ENCODE measurements around the gene CEBPZOS. TPM values are rescaled to one million over a fixed set of nuclear protein-coding genes. Genes with fewer than 3 reads are reported as not detected.

Gene CEBPZOS
- total RNA-seq, 1 experiment from 2014 or later: 46.8 TPM

DNA sequence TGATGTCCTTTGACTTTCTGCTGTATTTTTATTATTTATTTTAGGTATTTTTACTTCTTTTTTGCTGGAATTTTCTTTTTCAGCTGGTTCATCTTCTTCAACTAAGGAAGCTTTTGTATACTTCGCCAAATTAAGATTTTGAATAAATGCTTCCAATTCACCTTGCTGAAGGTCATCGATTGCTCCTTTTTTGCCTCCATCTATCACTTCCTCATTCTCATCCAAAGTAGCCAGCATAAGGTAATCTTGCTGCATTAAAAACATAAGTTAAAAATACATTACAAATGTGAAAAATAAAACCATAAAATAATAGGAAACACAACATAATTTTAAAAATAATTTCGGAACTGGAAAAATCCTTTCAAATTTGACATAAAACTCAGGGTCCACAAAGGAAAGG is 32.5 kb downstream of the CEBPZOS start:
- ATAC-seq: no peak
- Histone ChIP-seq H2AFZ (ENCODE audit: low read depth, low read length, poor library complexity, severe bottlenecking) (no peak overlapping the region), H3K4me2 (ENCODE audit: low read length) (no peak overlapping the region), H3K9ac (ENCODE audit: low read length) (no peak overlapping the region), H3K79me2 (ENCODE audit: insufficient read depth, low read length) (peaks cover 93% of the 10 kb centered on the region), H3K9me2 (ENCODE audit: insufficient read depth) (no peaks in the 10 kb centered on the region), H4K20me1 (ENCODE audit: insufficient read depth) (peaks cover 10% of the 10 kb centered on the region; the same call in 1 of the 2 replicates), H3K27ac (ENCODE audit: low read depth, low read length) (no peak overlapping the region), H3K36me3 (ENCODE audit: control insufficient read depth in 1 of 2, insufficient read depth in 2 of 2, low read length in 2 of 2) (peaks cover 19 to 26% of the 10 kb centered on the region in 2 experiments; a peak in 3 of 4 replicates), H3K4me3 (replicated peaks in 1 of 2; ENCODE audit: low read depth in 1 of 2, low read length in 2 of 2) (no peak overlapping the region), H3K9me3 (ENCODE audit: control insufficient read depth in 1 of 2, insufficient read depth in 1 of 2, low read depth in 1 of 2, low read length in 2 of 2) (no peaks in the 10 kb centered on the region), H3K27me3 (ENCODE audit: insufficient read depth, low read length) (no peaks in the 10 kb centered on the region), H3K4me1 (ENCODE audit: control insufficient read depth in 1 of 2, insufficient read depth in 2 of 2, low read length in 2 of 2) (peaks cover 14 to 23% of the 10 kb centered on the region in 2 experiments)
- intact Hi-C loops (cut with micrococcal nuclease): loop anchor here (2.0 kb wide), 1 partner anchor 16 kb away; no protein-coding TSS in a partner anchor
- TF ChIP-seq SIN3A (IDR thresholded peaks at IDR 0.05; ENCODE audit: low read depth) (no peak), FOSL1 (IDR thresholded peaks at IDR 0.05; ENCODE audit: low read depth) (no peak), EGR1 (IDR thresholded peaks at IDR 0.05; ENCODE audit: low read depth) (no peak), CBX3 (IDR thresholded peaks at IDR 0.05; ENCODE audit: low read depth) (no peak), TCF7L2 (IDR thresholded peaks at IDR 0.05; ENCODE audit: borderline replicate concordance, extremely low read depth, insufficient read depth, insufficient read length) (no peak), ZFX (IDR thresholded peaks at IDR 0.05) (no peak), EZH2 (IDR thresholded peaks at IDR 0.05) (no peak), CEBPB (IDR thresholded peaks at IDR 0.05; ENCODE audit: low read depth) (no peak), SP1 (IDR thresholded peaks at IDR 0.05; ENCODE audit: low read depth) (no peak), POLR2AphosphoS5 (IDR thresholded peaks at IDR 0.05; ENCODE audit: low read depth, low read length) (no peak), POLR2A (IDR thresholded peaks at IDR 0.05; ENCODE audit: borderline replicate concordance, extremely low read depth, insufficient read depth, insufficient read length) (no peak), JUND (IDR thresholded peaks at IDR 0.05) (no peak)
- TF ChIP-seq, protein P1, sequence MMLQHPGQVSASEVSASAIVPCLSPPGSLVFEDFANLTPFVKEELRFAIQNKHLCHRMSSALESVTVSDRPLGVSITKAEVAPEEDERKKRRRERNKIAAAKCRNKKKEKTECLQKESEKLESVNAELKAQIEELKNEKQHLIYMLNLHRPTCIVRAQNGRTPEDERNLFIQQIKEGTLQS (IDR thresholded peaks at IDR 0.05): no peak
- TF ChIP-seq, protein P2, sequence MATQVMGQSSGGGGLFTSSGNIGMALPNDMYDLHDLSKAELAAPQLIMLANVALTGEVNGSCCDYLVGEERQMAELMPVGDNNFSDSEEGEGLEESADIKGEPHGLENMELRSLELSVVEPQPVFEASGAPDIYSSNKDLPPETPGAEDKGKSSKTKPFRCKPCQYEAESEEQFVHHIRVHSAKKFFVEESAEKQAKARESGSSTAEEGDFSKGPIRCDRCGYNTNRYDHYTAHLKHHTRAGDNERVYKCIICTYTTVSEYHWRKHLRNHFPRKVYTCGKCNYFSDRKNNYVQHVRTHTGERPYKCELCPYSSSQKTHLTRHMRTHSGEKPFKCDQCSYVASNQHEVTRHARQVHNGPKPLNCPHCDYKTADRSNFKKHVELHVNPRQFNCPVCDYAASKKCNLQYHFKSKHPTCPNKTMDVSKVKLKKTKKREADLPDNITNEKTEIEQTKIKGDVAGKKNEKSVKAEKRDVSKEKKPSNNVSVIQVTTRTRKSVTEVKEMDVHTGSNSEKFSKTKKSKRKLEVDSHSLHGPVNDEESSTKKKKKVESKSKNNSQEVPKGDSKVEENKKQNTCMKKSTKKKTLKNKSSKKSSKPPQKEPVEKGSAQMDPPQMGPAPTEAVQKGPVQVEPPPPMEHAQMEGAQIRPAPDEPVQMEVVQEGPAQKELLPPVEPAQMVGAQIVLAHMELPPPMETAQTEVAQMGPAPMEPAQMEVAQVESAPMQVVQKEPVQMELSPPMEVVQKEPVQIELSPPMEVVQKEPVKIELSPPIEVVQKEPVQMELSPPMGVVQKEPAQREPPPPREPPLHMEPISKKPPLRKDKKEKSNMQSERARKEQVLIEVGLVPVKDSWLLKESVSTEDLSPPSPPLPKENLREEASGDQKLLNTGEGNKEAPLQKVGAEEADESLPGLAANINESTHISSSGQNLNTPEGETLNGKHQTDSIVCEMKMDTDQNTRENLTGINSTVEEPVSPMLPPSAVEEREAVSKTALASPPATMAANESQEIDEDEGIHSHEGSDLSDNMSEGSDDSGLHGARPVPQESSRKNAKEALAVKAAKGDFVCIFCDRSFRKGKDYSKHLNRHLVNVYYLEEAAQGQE (IDR thresholded peaks at IDR 0.05; ENCODE audit: low read depth): no peak
- TF ChIP-seq, protein P3, sequence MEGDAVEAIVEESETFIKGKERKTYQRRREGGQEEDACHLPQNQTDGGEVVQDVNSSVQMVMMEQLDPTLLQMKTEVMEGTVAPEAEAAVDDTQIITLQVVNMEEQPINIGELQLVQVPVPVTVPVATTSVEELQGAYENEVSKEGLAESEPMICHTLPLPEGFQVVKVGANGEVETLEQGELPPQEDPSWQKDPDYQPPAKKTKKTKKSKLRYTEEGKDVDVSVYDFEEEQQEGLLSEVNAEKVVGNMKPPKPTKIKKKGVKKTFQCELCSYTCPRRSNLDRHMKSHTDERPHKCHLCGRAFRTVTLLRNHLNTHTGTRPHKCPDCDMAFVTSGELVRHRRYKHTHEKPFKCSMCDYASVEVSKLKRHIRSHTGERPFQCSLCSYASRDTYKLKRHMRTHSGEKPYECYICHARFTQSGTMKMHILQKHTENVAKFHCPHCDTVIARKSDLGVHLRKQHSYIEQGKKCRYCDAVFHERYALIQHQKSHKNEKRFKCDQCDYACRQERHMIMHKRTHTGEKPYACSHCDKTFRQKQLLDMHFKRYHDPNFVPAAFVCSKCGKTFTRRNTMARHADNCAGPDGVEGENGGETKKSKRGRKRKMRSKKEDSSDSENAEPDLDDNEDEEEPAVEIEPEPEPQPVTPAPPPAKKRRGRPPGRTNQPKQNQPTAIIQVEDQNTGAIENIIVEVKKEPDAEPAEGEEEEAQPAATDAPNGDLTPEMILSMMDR (IDR thresholded peaks at IDR 0.05 in 2 of 3, conservative IDR thresholded peaks at IDR 0.05 in 1 of 3; ENCODE audit: borderline replicate concordance in 1 of 3, insufficient read depth in 1 of 3, low read depth in 2 of 3, low read length in 2 of 3): no peak
- BruUV-seq (replicated peaks): no TSS peak
- DNase-seq (ENCODE audit: low read depth, low spot score): no peak
- ChIA-PET POLR2A (no interaction called here), RAD21 (ENCODE audit: low non-redundant PET in 1 of 2, low total read pairs in 2 of 2, uncharacterized antibody in 2 of 2, unreplicated experiment in 2 of 2) (no interaction called here), CTCF (interaction anchor here (0.6 kb wide), 1 partner anchor 38 kb away, joined by 3 read pairs; no protein-coding TSS in a partner anchor)
